HG02840 (cell line): ENCODE measurements around the gene SERPINA3.
"Not testable (repeated sequence)": the region's sequence is repeated elsewhere in the genome, so short reads cannot be mapped to it uniquely, and the experiment has no call there.

Experiments used
- ATAC-seq: cut with Tn5 transposase; IDR thresholded peaks from one replicate; pipeline ENCODE4 v1.9.1; 2021; ENCODE audit warnings: mild to moderate bottlenecking, moderate library complexity, moderate number of reproducible peaks; ENCODE audit not compliant: unreplicated experiment, low FRiP score

The SERPINA3 gene

GRCh38 chr14:94631050-94631449 lies 18.9 kb downstream of the SERPINA3 start:
- no peak for ATAC-seq

- ATAC-seq, result no peak
These were observed 19.5 kb downstream of the SERPINA3 start for GRCh38 chr14:94631536-94632304.

- no peak for ATAC-seq
These were observed 20.1 kb downstream of the SERPINA3 start for GRCh38 chr14:94632305-94632590.

- no peak for ATAC-seq
These were observed 20.9 kb downstream of the SERPINA3 start for GRCh38 chr14:94633121-94633520.

- ATAC-seq, result no peak
These were observed 23.0 kb downstream of the SERPINA3 start for GRCh38 chr14:94635154-94635553.

GRCh38 chr14:94636744-94637412 lies 24.7 kb downstream of the SERPINA3 start:
- ATAC-seq, result no peak

- not testable (repeated sequence) for ATAC-seq
These were observed 25.6 kb downstream of the SERPINA3 start for GRCh38 chr14:94637814-94638213.

GRCh38 chr14:94638339-94638738 lies 26.1 kb downstream of the SERPINA3 start:
- ATAC-seq, result no peak

- no peak for ATAC-seq
These were observed 27.0 kb downstream of the SERPINA3 start for GRCh38 chr14:94638961-94639817.

- no peak for ATAC-seq
These were observed 28.8 kb downstream of the SERPINA3 start for GRCh38 chr14:94640721-94641631.

- ATAC-seq, result no peak
These were observed 29.4 kb downstream of the SERPINA3 start for GRCh38 chr14:94641632-94641955.

GRCh38 chr14:94643316-94644101 lies 31.3 kb downstream of the SERPINA3 start:
- ATAC-seq, result no peak

- ATAC-seq, result no peak
These were observed 31.9 kb downstream of the SERPINA3 start for GRCh38 chr14:94644102-94644535.

GRCh38 chr14:94646066-94646465 lies 33.9 kb downstream of the SERPINA3 start:
- no peak for ATAC-seq

- no peak for ATAC-seq
These were observed 34.3 kb downstream of the SERPINA3 start for GRCh38 chr14:94646481-94646880.

GRCh38 chr14:94648801-94649200 lies 36.6 kb downstream of the SERPINA3 start:
- no peak for ATAC-seq

- no peak for ATAC-seq
These were observed 37.6 kb downstream of the SERPINA3 start for GRCh38 chr14:94649543-94650443.

GRCh38 chr14:94650444-94650775 lies 38.2 kb downstream of the SERPINA3 start:
- no peak for ATAC-seq
